Activated gamma-delta T cell treated with Interleukin-2 at 50 U/mL for 16 hours (primary cell): ENCODE measurements around the gene ADCY1.

ENCODE experiments used
- DNase-seq: peaks from one replicate; pipeline ENCODE4 v3.0.0-alpha.2; 2020

Gene ADCY1

DNA sequence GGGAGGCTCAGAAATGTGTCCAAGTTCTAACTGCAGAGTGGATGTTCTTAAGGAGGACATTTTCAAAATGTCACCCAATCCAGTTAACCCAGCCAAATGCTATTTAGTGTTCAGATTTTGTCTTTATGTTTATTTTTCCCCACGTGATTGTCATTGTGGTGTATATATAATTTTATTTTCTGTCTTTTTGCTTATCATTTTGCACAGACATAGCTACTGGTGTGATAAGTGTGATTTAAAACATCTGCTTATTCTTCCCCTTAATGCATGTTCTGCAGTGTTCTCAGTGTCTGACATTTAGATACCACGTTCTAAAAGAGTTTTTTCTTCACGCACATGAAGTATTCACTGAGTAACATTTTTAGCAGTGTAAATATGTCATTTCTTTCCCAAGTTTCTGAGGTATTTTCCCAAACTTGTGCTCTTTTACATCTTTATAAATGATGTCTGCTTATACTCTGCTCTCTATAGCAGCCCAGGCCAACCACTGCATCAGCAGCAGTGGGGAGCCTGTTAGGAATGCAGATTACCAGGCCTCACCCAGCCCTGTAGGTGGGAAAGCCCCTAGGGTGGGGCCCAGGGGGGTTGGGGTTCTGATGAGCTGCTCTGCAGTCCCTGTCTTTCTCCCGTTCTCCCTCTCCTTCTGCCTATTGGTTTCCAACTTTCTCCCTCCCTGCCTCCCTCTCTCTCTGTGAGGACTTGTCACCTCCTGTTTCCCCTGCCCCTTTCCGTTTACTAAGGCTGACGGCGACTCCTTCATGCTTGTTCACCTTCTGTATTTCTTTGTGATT is 20.8 kb downstream of the ADCY1 start:
- no peak for DNase-seq

DNA sequence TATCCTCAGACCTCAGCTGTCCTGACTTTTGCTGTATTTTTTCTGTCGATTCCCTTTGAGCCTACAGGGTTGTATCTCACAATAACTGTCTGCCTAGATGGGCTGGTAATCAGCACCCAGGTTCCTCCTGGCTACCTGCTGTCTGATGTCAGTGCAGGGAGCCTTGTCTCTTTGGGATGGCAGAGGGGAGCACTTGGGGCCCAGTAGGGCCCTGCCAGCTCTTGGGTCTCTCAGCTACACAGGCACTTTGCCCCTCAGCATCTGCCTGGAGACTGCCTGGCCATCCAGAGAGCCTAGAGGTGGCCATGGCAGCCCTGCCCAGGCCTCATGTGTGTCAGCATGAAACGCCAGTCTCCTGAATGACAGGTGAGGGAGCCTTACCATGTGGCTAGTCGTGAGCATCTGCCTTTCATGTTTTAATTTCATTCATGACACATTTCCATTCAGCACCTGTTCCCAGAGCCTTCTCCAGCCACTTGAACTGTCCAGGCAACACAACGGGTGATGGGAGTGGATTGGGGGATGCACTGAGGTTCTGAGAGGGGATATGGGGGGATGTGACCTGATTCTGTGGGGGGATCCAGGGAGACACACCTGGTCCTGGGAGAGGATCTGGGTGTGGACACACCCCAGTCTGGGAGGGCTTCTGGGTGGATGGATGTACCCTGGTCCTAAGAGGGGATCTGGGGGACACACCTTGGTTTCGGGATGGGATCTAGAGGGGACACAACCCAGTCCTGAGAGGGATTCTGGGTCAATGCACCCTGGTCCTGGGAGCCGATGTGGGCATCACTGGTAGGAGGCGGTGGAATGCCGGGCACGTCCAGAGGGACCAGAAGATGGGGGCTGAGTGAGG is 21.9 kb downstream of the ADCY1 start:
- DNase-seq = no peak

GRCh38 chr7:45596665-45597095 is 22.5 kb downstream of the ADCY1 start:
- DNase-seq = no peak

DNA sequence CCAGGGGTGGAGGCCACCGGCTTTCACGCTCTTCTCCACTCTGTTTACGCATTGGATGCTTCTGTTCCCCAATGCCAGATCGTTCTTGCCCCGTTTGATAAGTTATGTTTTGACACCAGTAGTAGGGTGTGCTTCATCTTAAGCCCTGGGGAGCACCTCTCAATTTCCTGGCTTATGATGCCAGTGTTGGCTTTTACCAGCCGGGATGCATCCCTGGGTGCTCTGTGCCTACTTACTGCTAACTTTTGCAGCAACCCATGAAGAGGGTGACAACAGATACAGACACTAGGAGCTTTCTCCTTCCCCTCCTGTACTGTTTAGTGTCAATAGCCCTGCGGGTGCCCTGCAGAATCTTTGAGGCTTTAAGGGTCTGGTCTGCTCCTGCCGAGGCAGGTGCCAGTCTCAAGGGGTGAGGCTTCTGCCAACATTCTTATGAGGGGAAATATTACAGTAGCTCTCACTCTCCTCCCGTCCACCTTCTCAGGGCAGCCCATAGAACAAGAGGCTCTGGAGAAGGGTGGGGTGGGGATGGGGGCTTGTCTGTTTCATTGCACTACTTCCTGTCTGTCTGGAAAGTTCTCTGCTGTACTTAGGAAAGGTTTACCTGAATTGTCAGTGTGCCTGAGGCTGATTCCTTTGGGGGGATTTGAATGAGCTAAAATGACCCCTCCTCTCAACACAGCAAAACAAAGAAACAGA is 23.3 kb downstream of the ADCY1 start:
- no peak for DNase-seq

- no peak for DNase-seq
These were observed 24.8 kb downstream of the ADCY1 start for GRCh38 chr7:45598886-45599520.

DNA sequence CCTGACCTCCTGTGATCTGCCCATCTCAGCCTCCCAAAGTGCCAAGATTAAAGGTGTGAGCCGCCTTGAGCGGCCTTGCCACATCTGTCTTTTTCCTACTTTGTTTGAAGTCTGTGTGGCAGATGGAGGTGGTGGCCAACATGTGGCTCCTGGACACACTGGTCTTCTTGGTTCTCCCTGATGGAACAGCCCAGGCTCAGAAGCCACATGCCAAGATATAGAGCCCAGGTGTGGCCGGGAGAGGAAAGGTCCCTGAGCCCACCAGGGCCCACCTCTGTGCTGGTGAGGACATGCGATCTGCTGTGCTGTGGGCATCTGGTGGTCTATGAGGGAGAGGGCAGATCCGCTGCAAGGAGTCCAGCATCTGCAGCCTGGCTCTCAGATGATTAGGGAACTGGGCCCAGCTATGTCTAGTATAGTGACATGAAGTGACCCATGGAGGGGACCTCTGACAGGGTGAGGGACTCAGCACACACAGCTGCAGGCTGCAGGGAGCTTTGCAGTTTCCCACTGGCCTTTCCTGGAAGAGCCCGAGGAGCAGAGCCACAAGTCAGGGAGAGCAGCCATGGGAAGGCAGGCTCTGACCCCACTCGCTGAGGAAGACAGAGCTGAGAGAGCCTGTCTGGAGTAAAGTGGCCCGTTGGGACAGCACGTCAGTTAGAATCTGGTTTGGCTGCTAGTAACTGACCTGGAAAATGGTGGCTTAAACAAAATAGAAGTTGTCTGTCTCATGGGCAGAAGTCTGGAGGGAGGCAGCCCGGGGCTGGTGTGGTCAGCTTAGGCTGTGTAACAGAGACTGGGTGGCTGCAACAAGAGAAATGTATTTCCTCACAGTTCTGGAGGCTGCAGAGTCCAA is 25.9 kb downstream of the ADCY1 start:
- DNase-seq = no peak

DNA sequence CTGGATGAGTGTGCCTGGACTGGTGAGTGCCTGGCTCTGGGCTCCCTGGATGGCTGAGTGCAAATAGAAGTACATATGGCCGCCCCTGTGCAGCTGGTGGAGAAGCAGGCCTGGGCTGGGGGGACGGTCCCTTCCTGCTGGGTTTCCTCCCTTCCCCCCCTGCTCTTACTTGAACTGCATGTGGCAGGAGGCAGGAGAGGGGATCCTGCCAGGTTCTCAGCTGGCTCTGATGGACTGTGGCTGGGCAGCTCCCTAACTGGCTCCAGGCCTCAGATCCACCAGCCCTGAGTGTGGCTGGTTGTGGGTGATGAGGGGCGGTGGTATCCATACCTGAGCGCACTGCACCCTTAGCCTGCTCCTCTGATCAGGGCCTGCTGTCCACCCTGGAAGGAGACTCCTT is 26.9 kb downstream of the ADCY1 start:
- DNase-seq = no peak

DNA sequence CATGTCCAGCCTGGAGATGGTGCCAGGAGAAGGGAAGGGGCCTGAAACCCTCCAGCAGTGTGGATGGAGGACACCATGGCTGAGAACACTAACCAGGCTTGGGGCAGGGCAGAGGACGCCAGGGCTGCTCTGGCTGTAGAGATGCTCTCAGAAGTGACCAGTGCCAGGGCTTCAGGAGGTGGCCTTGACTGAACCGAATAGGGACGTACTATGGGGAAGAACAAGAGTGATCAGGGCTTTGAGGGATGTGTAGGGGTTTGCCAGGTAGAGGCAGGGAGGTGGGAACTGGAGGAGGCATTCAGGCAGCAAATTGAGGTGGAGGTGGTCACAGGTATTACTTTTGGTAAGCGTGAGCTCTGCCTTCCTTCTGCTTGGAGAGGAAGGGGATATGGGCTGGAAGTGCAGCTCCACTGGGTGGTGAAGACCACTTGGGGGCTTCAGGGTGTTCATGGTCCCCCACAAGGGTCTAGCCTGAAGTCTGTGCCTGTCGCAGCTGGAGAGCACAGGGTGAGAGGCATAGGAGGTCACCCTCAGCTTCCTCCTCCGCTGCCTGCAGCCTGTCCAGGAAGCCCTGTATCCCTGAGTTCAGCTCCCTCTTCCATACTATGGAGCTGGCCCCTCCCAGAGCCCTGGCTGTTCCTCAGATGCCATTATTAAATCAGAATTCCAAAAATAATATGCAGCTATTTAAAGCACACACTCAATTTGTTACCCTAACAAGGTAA is 27.8 kb downstream of the ADCY1 start:
- no peak for DNase-seq

DNA sequence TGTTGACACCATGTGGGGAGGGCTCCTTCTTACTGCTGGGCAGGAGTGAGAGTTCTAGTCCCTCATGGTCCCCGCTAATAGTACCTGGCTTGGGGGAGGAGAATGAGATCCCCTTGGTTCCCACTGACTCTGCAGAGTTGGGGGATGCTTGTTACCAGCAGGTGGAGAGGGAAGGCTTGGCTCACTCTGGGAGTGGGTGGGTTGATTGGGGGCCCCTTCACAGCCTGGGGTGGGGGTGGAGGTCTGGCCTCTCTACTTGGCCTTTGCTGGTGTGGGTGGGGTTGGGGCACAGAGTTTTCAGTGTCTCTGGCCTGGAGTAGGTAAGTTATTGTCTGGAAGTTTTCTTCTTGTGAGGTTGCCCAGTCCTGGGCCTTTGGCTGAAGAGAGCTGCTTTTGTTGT is 31.9 kb downstream of the ADCY1 start:
- DNase-seq = no peak

- no peak for DNase-seq
These were observed 32.8 kb downstream of the ADCY1 start for GRCh38 chr7:45606931-45607330.

DNA sequence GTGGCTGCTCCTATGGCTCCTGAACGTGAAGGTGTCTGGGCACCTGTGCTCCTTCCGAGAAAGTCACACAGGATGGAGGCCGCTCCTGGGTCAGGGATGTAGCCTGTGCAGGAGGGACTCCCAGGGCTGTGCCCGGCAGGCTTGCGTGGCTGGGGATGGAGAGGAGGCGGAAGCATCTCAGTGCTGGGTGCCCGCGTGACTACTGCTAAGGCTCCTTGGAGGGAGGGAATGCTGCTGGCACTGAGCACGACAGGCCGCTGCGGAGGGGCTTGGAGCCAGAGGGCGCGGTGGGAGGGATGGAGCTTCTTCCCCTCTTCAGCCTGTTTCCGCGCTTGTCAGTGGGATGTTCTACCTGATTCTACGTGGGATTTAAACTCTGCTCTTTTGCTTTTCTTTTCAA is 35.0 kb downstream of the ADCY1 start:
- DNase-seq = no peak

GRCh38 chr7:45610019-45610418 is 35.9 kb downstream of the ADCY1 start:
- no peak for DNase-seq

DNA sequence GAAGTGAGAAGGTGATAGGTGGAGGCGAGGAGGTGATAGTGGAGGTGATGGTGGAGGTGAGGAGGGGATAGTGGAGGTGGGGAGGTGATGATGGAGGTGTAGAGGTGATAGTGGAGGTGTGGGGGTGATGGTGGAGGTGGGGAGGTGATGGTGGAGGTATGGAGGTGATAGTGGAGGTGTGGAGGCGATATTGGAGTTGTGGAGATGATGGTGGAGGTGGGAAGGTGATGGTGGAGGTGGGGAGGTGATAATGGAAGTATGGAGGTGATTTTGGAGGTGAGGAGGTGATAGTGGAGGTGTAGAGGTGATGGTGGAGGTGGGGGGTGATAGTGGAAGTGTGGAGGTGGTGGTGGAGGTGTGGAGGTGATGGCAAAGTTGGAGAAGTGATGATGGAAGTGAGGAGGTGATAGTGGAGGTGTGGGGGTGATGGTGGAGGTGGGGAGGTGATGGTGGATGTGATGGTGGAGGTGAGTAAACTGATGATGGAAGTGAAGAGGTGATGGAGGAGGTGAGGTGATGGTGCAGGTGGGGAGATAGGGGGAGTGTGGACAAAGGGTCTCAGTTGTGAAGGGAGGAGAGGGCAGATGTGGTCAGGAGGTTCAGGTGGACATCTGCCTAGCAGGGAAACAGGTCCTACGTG is 36.6 kb downstream of the ADCY1 start:
- DNase-seq = no peak

DNA sequence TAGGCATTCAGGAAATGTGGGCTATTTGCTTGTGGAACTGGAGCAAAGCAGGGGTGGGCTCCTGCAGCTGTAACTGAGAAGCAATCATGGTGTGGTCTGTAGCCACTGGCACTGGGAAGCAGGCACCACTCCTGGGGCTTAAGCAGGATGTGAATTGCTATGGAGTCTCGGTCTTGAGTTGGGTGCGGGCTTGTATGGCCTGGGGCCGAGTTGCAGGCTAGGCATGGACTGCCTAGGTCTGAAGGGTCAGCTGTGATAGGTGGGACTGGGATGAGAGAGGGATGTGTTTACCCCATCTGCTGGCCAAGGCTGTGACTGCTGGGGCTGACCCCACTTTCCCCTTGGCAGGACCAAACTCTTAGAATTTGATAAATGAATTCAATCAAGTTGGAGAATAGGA is 43.0 kb downstream of the ADCY1 start:
- DNase-seq = no peak

GRCh38 chr7:45622058-45622457 is 47.9 kb downstream of the ADCY1 start:
- no peak for DNase-seq

- no peak for DNase-seq
These were observed 49.0 kb downstream of the ADCY1 start for GRCh38 chr7:45623157-45623556.

GRCh38 chr7:45623740-45624391 is 49.7 kb downstream of the ADCY1 start:
- DNase-seq = no peak

GRCh38 chr7:45624392-45624760 is 50.2 kb downstream of the ADCY1 start:
- no peak for DNase-seq

- DNase-seq = no peak
These were observed 50.9 kb downstream of the ADCY1 start for GRCh38 chr7:45625067-45625466.

GRCh38 chr7:45625714-45626440 is 51.7 kb downstream of the ADCY1 start:
- no peak for DNase-seq
